Neural cell (in vitro differentiated cells): ENCODE results near the gene HEATR1.
"Not testable (repeated sequence)": the region's sequence is repeated elsewhere in the genome, so short reads cannot be mapped to it uniquely, and the experiment has no call there.

Experiments
- CTCF ChIP-seq: fragments of 450-650 bp; IDR thresholded peaks from 2 replicates; pipeline ENCODE4 v1.5.1; 2014; ENCODE audit warnings: antibody characterized with exemption, mild to moderate bottlenecking, moderate library complexity; ENCODE audit not compliant: poor library complexity, severe bottlenecking
- POLR2AphosphoS5 ChIP-seq: IDR thresholded peaks from 2 replicates; pipeline ENCODE4 v1.6.1; 2012
- RAD21 ChIP-seq: fragments of 450-650 bp; conservative IDR thresholded peaks from 2 replicates; pipeline ENCODE4 v1.6.1; 2014; ENCODE audit warnings: antibody characterized with exemption, mild to moderate bottlenecking, moderate library complexity
- REST ChIP-seq: IDR thresholded peaks from 2 replicates; pipeline ENCODE4 v1.6.1; 2012; ENCODE audit warnings: borderline replicate concordance

- TF ChIP-seq REST, POLR2AphosphoS5, CTCF, RAD21: not testable (repeated sequence)
Observed at GRCh38 chr1:236607597-236607996, 3.3 kb upstream of the HEATR1 start.
